Tibial nerve (tissue), 4 donors: Measurements from ENCODE around the gene ELP6.

Source experiments
- CTCF ChIP-seq, 5 experiments: fragments of 200-600 bp in 3 of 5; fragments of 450-650 bp in 2 of 5; sonication (generic) in 3 of 5; IDR thresholded peaks; one replicate each; pipeline ENCODE4 v1.5.1; 2016 to 2019; ENCODE audit warnings: antibody characterized with exemption in 5 of 5, mild to moderate bottlenecking in 3 of 5, moderate library complexity in 2 of 5
- EP300 ChIP-seq, 2 donors: sonication (generic); formaldehyde crosslinking; IDR thresholded peaks; one replicate each; pipeline ENCODE4 v1.6.1; 2017; ENCODE audit warnings: antibody characterized with exemption in 2 of 2, mild to moderate bottlenecking in 1 of 2

GRCh38 chr3:47478022-47478421 is 35.5 kb downstream of the ELP6 start:
- no peak for TF ChIP-seq CTCF (IDR thresholded peaks at IDR 0.05)
- TF ChIP-seq EP300 (IDR thresholded peaks at IDR 0.05), result no peak
